ENCODE results near the gene EVC2.

DNA sequence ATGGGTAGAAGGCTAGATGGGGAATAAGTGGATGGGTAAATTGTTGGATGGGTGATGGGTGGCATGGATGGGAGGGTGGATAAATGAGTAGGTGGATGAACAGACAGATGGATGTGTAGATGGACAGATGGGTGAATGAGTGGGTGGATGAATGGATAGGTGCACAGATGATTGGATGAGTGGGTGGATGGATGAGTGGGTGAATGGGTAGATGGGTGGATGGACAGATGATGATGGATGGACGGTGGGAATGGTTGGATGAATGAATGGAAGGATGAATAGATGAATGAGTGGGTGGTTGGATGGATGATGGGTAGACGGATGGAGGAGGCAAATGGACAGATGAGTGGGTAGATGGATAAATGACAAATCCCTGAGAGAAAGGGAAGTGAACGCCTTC, 68.3 kb downstream of the EVC2 start:
- no peak for TF ChIP-seq CTCF (IDR thresholded peaks at IDR 0.05; ENCODE audit: low read length)
- no peak for TF ChIP-seq EZH2 (optimal IDR thresholded peaks at IDR 0.05; ENCODE audit: low read depth, low read length)
- no peak for TF ChIP-seq EZH2phosphoT487 (IDR thresholded peaks at IDR 0.05; ENCODE audit: low read length)

Measured in MM.1S (cell line).